NCI-H1048 (cell line): ENCODE data around the gene ACOT7.

Experiments
- DNase-seq: peaks from one replicate; lab custom pipeline; 2025; lab: John Stamatoyannopoulos, UW

ACOT7 gene

DNA sequence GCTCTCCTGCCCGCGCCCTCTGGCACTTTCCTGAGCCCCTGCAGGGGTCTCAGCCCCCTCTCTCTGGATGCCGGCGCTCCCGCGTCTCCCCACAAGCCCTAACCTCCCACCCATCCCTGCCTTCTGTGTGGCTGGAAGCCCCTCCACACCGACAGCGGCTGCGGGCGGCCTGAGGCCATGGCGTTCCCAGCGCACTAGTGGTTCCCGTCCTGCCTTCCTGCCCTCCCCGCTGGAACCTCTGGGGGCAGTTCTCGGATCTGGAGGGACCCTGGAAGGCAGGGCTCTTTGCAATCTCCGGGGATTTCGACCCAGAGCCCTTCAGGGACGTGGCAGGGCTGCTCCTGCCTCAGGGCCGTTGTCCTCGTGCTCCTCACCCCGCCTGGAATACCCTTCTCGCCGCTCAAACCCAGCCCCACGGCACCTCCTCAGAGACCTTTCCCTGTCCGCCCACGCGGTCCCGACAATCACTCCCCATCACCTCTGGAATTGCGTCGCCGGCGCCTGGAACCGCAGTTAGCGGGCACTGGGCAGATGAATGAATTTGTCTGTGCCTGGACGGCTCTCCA, 30.5 kb upstream of the ACOT7 start:
- DNase-seq: no peak

DNA sequence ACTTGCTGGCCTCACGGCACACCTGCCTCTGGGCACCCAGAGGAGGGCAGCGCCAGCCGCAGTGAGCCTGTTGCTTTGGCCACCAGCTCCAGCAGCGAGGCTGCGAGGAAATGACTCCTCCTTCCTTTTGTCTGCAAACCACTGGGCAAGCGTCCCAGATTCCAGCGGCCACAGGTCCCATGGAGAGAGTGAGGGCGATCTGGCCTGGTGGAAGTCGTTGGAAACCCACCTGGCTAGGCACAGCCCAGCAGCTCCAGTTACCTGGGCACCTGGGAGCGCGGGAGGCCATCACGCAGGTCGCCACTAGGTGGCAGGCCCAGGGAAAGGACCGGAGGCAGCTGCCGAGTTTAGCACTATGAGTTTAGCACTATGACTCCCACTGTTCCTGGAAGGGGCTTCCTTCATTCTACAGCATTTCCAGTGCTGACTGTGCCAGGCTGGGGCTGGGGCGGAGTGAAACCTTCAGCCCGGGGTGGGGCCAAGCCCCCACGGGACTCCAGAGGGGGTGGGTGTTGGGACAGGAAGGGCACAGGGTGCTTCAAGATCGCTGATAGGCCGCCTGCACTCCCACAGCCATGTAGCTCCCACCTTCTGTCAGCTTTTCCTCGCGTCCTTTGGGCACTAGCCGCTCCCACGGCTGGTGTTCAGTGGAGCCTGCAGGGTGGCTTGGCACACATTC, 29.9 kb upstream of the ACOT7 start:
- DNase-seq: no peak

DNA sequence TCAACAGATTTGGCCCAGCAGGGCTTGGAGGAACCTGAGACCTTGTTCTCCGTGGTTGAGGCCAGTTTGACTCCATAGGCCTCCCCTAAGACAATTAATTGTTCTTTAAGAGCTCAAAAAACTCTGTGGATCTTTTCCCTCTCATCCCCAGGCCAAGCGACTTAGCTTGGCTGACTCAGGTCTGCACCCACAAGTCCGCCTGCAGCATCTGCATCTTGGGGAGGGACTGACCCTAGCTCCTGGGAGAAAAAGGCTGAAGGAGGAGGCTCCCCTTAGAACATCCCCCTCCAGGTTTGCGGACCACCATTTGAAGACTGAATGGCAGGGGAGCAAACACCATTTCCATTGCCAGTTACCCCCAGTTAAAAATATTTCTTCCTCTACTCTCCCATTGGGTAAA, 27.7 kb upstream of the ACOT7 start:
- no peak for DNase-seq

DNA sequence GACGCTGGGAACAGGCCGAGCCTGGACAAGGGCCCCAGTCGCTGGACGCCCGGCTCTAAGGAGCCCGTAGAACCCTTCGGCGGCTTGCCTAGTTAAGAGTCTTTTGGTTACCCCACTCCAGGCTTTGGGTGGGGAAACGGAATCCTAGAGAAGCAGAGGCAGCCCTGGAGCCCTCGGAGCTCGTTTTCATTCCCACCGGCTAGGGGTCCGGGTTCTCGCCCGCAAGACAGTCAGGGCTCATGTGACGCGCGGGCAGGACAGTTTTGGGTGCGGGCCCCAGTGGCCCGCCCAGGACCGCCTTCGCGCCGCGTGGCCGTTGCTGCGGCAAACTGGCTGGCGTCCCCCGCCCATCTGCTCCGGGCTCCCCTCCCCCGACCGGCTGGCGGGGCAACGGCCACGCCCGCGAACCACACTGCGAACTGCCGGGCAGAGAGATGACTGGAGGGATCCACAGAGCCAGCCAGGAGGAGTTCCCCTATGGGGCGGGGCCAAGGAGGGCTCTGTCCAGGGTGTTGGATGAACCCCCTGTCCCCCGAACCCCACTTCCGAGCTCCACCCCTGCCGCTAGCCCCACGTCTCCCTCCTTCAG, 27.0 kb upstream of the ACOT7 start:
- DNase-seq: no peak

DNA sequence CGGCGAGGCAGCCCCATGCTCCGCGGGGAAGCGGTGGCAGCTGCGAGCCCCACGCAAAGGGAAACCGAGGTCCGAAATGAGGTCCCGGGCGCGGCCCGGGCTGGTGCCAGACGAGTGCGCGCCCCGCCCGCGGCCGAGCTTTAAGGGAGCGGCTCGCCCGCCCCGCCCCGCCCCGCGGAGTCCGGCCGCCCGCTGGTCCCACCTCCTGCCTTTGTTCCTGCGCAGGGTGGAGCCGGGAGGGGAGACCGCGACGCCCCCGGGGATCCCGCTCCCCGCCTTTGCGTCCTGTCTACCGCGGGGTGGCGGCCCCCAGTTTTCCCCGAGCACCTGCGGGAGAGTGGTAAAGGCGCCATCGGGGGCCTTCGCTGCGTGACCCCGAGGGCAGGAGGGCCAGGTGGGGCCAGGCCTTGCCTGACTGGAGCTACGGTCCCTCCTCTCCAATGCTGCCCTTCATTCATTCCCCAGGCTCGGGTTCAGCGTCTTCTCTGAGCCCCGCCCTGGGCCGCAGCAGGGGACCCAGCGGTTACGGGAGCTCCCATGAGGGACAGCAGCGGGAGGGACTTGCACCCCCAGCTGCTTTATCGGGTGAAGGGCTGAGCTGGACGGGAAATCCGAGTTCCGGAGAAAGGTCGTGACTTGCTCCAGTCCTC, 26.4 kb upstream of the ACOT7 start, which contains the start of gene HES2:
Gene HES2 (minus strand): TSS at position 116 of the 650 bp plus-strand sequence. CDS start 99 bp downstream, at position 17.
- no peak for DNase-seq

DNA sequence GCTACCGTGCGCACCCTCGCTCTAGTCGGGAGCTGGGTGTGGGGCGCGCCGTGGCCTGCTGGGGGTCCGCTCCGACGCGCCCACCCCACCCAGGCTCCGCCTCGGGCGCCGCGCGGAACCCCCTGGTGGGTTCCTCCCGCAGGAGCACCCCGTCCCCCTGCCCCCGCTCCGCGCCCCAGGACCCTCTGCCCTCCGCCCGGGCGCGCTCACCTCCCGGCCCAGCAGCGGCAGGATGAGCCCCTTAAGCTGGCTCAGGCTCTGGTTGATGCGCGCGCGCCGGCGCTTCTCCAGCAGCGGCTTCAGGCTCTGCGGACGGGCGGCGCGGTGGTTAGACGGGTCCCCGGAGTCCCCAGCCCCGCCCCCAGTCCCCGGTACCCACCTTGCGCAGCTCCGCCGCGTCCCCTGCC, 25.8 kb upstream of the ACOT7 start:
- no peak for DNase-seq

DNA sequence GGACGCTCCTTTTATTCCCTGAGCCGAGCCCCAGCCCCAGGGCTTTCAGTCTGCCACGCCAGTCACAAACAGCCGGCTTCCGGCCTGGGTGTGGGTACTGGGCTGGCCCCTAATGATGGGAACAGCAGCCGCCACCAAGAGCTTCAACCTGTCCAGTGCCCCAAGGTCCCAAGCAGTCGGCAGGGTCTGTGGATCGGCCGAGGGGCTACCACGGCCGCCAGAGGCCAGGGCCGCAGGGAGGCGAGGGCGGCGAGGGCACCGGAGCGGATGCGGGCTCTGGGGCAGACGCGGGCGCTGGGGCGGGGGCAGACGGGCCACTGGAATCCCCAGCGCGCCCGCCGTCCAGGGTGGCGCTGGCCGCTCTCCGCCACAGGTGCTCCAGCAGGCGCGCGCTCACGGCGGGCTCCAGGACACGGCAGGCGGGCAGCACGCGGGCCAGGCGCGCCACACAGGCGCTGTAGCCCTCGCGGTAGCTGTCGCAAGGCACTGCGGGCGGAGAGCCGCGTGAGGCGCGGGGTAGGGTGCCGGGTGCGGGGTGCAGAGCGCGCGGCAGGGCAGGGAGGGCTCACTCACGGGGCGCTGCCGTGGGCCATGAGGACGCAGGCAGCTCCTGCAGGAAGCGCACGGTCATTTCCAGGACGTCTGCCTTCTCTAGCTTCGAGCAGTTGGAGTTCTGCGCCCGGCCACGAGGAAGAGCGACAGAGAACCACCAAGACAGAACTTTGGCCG, 25.3 kb upstream of the ACOT7 start:
- no peak for DNase-seq

DNA sequence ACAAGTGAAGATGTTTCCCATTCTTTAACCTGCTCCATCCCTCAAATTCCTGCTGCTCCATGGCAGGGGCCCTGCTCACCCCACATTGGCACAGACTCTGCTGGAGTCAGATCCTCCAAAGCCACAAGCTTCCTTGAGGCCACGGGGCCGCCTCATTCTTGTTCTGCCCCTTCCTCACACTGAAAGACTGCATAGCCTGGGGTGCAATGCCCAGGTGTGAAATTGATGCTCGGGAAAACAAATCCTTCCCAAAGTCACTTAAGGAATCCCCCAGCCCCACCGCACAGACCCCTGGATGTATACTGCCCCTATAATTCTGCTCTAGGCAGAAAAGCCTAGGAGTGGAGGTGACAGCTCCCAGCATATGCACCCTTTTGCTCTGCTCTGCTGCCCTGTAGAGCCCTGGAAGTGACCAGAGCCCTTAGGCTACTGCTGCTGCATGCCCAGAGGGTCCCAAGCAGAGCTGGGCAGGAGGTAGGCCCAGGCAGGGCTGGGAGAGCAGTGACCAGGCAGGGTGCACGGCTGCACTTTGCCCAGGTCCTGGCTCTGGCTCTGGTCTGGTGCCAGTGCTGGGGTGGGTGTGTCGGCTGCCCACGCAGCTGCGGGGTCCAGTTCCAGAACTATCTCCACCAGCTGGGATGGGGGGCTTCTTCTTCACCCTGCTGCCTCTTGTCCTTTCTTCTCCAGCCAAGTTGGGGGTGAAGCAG, 24.5 kb upstream of the ACOT7 start:
- no peak for DNase-seq

DNA sequence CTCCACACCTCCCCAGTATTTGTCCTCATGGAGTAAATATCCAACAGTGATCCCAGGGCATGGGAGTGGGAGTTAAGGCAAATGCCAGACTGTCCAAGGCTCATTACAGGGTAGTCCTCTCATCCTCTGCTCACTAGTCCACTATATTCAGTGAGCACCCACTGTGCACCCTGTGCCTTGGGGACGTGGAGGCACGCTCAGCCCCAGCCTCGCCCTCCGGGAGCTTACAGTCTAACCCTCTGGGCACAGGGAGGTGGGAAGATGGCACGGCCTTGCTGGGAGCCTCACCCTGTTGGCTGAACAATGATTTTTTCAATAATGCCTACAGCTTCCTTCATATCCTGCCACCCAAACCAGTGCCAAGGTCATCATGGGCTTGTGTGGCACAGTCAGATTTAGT, 23.3 kb upstream of the ACOT7 start:
- DNase-seq: no peak

DNA sequence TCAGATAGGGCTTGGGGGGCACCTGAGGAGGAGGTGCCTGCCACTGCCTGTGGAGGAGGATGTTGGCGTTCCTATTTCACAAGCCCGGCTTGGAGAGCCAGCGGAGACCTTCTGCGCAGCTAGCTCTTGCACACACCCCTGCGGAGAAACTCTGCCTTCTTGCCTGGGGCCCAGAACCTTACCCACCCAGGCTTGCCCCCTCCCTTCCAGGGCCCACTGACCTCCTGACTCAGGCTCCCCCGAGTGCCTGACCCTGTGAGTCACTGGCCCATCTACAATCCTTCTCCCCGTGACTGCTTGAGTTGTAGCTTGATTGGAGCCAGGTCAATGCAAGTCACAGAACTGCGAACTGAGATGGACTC, 22.7 kb upstream of the ACOT7 start:
- no peak for DNase-seq

DNA sequence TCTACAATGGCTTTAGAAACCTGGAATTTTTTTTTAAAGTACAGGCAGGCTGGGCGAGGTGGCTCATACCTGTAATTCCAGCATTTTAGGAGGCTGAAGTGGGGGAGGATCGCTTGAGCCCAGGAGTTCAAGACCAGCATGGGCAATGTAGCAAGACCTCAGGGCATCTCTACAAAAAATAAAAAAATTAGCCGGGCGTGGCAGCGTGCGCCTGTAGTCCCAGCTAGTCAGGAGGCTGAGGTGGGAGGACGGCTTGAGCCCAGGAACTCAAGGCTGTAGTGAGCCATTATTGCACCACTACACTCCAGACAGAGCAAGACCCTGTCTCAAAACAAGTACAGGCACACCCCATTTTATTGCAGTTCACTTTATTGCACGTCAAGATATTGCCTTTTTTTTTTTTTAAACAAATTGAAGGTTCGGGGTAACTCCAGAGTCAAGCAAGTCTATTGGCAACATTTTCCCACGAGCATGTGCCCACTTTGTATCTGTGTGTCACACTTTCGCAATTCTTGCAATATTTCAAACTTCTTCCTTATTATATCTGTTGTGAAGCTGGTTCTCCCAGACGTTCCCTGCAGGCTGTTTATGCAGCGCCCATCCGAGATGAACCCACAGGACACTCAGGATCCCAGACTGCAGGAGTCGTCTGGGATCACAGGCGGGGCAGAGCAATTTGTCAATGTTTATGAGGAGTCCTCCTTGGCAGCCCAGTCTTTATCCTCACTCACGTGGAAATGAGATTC, 21.5 kb upstream of the ACOT7 start:
- no peak for DNase-seq

DNA sequence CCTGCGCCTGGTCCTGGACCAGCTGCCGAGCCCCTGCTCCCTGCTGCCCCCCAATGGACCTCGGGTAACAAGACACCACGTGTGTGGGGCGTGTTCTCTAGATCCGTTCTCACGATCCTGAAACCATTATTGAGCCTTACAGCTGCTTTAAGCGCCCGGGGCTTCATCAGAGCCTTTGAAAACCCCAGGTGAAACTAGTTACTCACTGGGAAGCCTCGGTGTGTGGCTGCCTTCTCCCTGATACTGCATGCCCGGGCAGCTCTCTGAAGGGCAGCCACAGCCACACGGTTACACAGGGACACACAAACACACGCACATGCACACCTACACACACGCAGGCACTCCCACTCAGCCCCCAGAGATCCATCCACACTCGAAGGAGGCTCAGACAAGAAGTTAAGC, 20.9 kb upstream of the ACOT7 start:
- no peak for DNase-seq

DNA sequence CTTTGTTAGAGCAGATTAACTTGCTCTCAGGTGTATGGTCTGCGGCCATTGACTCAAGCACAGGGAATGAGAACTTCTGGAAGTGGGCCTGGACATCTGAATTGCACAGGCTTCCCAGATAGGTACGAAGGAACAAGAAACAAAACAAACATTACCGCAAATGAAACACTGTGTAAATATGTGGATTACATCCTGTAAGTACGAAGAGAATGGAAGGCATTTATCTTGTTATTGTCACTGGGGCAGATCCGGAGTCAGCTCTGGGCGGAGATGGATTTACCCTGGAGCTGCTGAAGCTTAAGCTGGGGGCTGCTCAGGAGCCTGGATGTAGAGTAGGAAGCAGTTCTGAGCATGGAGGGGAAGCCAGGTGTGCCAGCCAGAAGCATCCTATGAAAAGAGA, 19.3 kb upstream of the ACOT7 start:
- no peak for DNase-seq

DNA sequence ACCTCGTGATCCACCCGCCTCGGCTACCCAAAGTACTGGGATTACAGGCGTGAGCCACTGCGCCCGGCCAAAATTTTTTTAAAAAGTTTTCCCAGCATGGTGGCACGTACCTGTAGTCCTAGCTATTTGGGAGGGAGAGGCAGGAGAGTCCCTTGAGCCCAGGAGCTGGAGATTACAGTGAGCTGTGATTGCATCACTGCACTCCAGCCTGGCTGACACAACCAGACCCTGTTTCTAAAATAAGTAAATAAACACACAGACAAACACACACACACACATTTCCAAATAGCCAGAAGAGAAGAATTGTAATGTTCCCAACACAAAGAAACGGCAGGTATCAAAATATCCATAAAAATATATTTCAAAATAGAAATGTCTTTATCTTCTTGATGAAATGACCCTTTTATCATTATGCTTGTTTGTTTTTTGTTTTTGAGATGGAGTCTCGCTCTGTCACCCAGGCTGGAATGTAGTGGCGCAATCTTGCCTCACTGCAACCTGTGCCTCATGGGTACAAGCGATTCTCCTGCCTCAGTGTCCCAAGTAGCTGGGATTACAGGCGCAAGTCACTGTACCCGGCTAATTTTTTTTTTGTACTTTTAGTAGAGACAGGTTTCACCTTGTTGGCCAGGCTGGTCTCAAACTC, 16.8 kb upstream of the ACOT7 start:
- DNase-seq: no peak

DNA sequence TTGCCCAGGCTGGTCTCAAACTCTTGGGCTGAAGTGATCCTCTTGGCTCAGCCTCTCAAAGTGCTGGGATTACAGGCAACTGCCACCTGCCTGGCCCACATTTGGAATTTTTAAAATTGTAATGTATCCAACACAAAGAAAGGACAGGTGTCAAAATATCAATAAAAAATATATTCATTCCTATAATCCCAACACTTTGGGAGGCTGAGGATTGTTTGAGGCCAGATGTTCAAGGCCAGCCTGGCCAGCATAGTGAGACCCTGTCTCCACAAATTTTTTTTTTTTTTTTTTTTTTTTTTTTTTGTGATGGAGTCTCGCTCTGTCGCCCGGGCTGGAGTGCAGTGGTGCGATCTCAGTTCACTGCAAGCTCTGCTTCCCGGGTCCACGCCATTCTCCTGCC, 16.2 kb upstream of the ACOT7 start:
- no peak for DNase-seq

DNA sequence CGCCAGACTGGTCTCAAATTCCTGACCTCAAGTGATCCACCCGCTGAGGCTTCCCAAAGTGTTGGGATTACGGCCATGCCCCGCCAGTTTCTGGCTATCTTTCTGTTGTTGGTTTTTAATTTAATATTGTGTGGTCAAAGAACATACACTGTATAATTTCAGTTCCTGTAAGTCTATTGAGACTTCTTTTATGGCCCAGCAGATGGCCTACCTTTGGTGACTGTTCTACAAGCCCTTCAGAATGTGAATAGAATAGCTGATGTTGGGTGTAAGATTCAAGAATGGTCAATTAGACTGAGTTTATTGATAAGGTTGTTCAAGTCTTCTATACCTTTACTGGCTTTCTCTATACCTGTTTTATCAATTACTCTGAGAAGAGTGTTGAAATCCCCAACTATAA, 15.5 kb upstream of the ACOT7 start:
- no peak for DNase-seq

DNA sequence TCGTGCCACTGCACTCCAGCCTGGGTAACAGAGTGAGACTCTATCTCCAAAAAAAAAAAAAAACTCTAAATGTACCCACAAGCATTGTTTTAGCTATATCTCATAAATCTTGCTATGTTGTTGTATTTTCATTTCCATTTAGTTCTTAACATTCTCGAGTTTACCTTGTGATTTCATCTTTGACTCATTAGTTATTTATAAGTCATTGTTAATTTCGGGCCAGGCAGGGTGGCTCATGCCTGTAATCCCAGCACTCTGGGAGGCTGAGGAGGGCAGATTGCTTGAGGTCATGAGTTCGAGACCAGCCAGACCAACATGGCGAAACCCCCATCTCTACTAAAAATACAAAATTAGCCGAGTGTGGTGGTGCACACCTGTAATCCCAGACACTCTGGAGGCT, 14.5 kb upstream of the ACOT7 start:
- no peak for DNase-seq

DNA sequence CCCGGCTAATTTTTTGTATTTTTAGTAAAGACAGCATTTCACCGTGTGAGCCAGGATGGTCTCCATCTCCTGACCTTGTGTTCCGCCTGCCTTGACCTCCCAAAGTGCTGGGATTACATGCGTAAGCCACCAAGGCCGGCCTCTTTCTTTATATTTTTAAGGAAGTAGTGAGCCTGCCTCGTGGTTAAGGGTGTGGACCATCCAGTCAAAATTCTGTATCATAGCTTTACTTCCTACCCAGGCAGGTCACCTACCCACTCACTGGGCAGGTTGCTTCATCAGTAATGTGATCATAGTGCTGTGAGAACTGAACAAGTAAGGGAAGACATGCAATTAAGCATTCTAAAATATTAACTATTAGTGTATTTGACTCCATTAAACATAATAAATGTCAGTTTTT, 8.1 kb upstream of the ACOT7 start:
- DNase-seq: no peak

DNA sequence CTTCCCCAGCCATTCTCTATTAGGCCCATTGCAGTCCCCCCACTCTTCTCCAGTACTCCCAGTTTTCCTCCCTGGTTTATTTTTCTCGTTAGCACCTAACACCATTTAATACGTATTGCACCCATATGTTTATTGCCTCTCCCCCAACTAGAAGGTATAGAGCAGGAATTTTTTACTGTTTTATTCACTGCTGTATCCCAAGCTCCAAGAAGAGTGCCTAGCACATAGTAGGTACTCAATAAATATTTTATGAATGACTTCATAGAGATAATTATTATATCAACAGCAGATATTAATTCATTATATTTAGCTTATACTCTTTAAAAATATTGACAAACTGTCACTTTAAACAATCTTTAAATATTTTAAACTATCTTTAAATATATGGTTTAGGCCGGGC, 5.7 kb upstream of the ACOT7 start:
- DNase-seq: no peak

DNA sequence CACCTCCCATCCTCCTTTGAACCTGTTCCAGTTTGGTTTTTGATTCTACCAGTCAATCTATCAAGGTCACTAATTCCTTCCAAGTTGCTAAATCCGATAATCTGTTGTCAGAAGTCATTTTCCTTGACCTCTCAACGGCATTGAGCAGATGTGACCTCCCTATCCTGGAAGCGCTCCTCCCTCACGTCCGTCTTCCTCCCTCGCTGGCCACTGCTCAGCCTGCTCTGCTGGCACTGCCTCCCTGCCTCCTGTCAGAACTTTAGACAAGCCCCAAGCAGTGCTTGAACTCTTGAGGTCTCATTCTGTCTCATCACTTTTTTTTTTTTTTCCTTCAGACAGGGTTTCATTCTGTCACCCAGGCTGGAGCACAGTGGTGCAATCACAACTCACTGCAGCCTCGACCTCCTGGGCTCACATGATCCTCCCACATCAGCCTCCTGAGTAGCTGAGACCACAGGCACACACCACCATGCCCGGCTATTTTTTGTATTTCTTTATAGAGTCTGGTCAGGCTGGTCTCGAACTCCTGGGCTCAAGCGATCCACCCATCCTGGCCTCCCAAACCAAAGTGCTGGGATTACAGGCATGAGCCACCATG, 4.4 kb upstream of the ACOT7 start:
- DNase-seq: no peak
